Retina (tissue), 1 donor: ENCODE data around the gene RUSF1.
A peak's percentile ranks its signal among the peaks of the same experiment; 100 is the strongest.
"Not testable (repeated sequence)": the region's sequence is repeated elsewhere in the genome, so short reads cannot be mapped to it uniquely, and the experiment has no call there.

Source experiments
- DNase-seq: peaks from one replicate; pipeline ENCODE4 v3.0.0-alpha.2; 2016

RUSF1 gene

DNA sequence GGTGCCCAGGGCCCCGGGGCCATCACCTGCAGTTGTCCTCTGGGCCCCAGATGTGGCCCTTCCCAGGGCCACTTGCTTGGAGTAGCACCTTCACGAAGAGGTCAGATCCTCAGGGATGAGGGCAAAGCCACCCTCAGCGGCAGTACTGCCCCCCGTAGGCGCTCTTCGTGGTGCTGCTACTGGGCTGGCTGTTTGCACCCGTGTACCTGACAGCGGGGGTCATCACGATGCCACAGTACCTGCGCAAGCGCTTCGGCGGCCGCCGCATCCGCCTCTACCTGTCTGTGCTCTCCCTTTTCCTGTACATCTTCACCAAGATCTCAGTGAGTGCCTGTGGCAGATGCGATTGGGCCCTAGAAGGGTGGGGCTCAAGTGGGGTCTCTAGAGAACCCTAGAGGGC, 22.6 kb downstream of the RUSF1 start:
- no peak for DNase-seq

DNA sequence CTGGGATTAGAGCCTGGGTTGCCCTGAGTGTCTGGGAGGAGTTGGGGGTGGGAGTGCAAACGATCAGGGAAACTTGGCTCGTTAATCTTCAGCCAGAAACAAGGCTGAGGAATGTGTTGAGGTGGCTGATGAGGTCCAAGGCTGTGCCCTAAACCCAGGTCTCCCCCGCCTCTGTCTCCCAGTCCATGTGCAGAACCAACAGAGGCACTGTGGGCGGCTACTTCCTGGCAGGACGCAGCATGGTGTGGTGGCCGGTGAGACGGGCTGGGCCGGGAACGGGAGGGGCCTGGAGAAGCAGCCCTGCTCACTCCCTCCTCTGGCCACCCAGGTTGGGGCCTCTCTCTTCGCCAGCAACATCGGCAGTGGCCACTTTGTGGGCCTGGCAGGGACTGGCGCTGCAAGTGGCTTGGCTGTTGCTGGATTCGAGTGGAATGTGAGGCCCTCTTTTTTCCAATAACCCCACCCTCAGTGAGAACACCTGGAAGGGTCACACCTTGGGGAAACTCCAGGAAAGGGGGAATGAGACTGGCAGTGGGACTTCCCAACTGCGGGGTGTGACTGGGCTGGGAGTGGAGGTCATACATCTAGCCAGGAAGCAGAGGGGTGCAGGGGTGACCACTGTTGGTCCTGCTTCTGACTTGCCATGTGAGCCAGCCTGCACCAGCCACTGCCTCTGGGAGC, 23.6 kb downstream of the RUSF1 start:
- DNase-seq: no peak

DNA sequence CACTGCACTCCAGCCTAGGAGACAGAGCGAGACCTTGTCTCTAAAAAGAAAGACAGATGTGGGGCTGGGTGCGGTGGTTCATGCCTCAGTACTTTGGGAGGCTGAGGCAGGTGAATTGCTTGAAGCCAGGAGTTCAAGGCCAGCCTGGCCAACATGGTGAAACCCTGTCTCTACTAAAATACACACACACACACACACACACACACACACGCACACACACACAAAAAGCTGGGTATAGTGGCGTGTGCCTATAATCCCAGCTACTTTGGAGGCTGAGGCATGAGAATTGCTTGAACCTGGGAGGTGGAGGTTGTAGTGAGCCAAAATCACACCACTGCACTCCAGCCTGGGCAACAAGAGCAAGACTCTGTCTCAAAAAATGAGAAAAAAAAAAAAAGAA, 24.1 kb downstream of the RUSF1 start:
- DNase-seq: not testable (repeated sequence)

DNA sequence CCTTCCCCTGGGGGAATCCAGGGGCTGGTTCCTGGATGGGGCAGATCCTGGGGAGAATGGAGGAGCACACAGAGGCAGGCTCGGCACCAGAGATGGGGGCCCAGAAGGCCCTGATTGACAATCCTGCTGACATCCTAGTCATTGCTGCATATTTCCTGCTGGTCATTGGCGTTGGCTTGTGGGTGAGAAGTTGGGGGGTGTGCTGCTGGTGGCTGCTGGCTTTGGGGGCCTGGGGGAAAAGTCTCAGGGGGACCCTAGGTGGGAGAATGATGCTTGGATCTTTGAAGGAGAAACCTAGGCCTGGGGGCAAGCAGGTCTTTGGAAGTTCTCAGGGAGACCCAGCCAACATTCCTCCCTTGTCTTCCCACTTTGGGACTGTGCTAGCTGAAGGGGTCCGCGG, 25.1 kb downstream of the RUSF1 start, which contains the start of gene SLC5A2:
TSS of gene SLC5A2 (plus strand) at position 43 of the 400 bp plus-strand sequence. CDS start at position 57, 14 bp downstream.
- no peak for DNase-seq

DNA sequence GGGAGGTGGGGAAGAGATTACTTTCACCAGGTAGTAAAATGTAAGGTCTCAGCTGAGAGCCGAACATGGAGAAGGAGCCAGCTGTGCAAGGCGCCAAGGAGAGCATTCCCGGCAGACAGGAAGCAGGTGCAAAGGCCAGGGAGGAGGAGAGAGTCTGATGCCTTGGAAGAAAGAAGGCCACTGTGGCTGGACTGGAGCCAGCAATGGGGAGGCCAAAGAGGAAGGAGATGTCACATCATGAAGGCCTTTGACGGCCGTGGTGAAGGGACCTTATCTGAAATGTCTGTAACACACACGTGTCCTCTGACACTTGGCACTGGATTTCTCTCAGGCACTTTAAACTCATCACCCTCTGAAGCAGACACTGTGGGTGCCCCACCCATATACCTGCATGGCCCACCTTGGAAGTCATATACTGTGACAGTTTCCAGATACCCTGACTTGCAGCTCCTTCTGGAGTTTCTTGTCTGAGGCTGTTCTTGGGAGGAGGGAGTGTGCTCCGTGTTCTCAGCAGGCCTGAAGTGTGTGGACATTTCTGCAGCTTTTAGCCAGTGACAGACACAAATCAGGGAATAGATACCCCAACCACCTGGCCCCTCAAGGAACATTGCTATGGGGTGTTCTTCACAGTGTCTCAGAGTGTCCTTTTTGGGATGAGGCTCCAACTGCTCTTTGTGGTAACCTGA, 27.2 kb downstream of the RUSF1 start:
- no peak for DNase-seq

DNA sequence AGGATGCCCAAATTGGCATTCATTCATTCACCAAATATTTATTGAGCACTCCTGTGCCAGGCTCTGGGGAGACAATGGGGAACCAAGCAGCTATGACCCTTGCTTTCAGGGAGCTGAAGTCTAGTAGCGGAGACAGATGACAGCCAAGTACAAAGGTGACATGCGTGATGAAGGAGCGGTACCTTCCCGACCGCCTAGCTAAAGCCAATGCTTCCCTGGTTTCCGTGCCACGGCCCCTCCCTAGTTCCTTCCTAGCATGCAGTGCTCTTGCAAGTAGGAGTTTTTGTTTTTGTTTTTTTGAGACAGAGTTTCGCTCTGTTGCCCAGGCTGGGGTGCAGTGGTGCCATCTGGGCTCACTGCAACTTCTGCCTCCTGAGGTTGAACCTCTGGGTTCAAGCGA, 28.4 kb downstream of the RUSF1 start:
- no peak for DNase-seq

DNA sequence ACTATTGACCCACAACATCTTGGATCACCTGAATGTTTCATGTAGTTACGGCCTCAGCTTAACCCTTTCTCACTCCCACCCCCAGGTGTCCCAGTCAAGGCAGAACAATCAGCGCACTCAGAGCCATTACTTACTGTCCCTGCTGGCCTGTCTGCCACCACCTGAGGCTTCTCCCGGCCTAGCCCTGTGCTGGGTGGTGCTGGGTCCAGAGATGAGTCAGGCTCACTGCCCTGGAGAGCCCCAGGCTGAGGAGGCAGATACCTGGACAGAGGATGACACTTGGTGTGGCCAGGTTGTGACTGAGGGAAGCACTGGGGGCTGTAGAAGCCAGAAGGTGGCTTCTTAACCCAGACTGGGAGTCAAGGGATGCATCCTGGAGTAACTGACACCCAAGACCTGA, 29.2 kb downstream of the RUSF1 start:
- no peak for DNase-seq

DNA sequence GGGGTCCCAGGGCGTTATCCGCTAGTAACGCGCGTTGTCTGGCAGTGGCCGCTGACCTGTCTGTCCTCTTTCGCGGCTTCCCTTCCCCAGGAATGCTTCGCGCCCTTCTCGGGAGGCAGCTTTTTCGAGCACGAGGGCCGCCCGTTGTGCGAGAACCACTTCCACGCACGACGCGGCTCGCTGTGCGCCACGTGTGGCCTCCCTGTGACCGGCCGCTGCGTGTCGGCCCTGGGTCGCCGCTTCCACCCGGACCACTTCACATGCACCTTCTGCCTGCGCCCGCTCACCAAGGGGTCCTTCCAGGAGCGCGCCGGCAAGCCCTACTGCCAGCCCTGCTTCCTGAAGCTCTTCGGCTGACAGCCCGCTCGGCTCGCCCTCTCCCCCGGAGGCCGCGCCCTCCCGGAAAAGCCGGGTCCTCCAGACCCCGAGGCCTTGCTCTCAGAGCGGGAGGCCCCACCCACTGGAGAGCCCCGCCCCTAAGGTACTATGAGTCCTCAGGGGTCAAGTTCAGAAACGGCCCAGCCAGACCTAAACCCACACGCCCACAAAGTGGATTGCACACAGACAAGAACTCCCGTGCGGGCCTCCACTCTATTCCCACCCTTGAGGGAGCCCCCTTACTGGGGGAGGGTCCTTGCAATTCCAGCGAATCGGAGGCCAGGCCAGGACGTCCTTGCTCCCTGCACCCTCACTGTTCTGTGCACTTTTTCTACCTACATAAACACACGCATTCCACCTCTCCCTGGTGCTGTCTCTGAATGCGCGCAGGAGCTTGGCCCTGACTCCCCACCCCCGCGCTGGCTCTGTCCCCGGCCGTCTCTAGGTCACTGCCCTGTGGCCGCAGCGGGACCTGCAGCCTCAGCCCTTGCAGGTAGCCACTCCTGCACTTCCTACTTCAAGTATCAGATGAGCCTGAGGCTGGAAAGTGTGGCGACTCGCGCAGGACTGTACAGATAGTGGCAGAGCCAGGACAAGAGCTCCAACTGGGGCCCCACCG, 30.7 kb downstream of the RUSF1 start:
- DNase-seq: peak; percentile 73

DNA sequence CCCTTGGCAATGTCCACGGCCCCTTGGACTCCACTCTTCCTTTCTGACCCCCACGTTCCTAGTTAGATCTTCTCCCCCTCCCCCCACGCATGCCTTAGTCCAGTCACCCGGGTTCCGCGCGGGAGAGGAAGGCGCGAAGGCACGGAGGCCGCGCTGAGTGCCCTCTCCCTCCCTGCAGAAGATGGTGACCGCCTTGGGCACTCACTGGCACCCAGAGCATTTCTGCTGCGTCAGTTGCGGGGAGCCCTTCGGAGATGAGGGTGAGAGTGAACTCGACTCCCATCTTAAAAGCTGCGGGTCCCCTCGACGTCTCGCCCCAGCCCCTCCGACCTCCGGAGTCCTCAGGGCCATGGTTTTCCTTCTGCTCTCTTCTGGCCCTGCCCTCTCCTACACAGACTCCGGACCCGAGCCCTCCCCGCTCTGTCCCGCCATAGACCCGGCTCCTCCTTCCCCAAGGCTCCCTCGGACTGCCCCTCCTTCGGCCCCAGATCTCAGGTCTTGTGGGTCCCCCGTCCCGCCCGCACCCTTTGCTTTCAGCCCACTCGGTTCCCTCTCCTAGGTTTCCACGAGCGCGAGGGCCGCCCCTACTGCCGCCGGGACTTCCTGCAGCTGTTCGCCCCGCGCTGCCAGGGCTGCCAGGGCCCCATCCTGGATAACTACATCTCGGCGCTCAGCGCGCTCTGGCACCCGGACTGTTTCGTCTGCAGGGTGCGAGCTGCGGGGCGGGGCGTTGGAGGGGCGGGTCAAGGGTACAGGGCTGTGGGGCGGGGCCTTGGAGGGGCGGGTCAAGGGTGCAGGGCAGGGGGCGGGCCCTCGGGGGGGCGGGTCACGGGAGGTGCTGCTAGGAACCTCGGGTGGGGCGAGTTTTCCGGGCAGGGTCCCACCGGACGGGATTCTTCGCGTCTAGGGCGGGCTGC, 31.6 kb downstream of the RUSF1 start:
- peak; percentile 71 for DNase-seq

DNA sequence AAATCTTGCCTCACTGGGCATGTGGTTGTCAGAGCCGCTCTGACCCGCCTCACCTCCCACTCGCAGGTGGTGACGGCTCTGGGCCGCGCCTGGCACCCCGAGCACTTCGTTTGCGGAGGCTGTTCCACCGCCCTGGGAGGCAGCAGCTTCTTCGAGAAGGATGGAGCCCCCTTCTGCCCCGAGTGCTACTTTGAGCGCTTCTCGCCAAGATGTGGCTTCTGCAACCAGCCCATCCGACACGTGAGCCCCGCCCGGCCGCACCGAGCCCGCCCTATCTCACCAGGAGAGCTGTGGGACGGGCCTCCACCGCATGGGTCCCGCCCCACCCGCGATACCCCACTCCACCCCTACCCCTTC, 32.3 kb downstream of the RUSF1 start:
- DNase-seq: no peak

DNA sequence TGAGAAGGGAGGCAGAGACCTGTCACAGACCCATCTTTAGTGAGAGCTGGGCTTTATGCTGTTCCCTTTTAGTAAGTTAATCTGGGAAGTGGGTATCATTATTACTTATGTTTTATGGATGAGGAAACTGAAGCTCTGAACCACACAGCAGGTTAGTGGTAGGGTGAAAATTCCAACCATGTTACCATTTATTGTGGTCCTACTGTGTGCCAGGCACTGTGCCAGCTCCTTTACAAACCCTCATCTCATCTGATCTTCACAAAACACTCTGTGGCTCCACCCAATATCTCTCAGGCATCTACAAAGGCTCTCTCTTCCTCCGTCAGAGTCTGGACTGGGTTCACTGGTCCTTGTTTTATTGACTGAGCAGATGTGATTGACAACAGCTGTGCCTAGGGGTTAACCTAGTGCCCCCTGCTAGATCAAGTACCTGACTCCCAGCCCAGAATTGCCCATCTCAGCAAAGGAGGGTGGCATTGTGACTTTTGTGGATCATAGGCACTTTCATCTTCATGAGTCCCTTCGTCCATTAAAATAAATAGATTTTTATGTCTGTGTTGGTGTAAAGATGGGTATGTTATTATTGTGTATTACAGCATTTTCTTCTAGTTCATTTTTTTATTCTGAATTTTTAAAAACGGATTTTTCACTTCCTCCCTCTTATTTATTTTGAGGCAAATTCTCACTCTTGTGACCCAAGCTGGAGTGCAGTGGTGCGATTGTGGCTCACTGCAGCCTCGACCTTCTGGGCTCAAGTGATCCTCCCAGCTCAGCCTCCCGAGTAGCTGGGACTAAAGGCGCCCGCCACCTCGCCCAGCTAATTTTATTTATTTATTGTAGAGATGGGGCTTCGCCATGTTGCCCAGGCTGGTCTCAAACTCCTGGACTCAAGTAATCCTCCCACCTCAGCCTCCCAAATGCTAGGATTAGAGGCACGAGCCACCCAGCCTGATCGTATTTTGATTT, 33.1 kb downstream of the RUSF1 start:
- no peak for DNase-seq

DNA sequence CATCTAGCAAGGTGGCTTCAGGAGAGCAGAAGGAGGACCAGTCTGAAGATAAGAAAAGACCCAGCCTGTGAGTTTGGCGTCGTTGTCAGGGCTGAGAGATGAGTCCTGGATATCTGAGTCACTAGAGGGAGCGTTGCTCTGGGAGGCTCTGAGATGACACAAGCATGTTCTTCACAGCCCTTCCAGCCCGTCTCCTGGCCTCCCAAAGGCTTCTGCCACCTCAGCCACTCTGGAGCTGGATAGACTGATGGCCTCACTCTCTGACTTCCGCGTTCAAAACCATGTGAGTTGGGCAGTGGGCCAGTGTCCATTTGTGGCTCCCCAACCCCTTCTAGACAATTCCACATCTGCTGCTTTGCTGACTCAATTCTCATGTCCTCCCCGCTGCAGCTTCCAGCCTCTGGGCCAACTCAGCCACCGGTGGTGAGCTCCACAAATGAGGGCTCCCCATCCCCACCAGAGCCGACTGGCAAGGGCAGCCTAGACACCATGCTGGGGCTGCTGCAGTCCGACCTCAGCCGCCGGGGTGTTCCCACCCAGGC, 33.9 kb downstream of the RUSF1 start:
- no peak for DNase-seq

DNA sequence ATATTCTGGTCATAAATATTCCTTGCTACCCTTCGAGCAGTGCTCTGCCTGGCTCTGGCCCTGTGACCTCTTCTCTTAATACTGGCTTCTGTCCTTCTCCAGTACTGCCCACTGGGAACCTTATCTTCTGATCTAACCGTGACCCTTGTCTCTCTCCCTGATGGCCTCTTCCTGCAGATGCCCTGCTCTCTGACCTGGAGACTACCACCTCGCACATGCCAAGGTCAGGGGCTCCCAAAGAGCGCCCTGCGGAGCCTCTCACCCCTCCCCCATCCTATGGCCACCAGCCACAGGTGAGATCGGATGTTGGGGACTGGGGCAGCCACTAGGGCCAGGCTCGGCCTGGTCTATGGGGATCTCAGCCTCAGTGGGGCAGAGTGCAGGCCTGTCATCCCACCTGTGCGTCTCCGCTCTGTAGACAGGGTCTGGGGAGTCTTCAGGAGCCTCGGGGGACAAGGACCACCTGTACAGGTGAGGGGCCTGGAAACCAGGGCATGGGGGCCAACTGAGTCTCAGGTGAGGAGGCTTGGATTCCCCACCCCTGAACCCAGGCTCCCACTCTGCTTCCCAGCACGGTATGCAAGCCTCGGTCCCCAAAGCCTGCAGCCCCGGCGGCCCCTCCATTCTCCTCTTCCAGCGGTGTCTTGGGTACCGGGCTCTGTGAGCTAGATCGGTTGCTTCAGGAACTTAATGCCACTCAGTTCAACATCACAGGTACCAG, 34.8 kb downstream of the RUSF1 start:
- no peak for DNase-seq

DNA sequence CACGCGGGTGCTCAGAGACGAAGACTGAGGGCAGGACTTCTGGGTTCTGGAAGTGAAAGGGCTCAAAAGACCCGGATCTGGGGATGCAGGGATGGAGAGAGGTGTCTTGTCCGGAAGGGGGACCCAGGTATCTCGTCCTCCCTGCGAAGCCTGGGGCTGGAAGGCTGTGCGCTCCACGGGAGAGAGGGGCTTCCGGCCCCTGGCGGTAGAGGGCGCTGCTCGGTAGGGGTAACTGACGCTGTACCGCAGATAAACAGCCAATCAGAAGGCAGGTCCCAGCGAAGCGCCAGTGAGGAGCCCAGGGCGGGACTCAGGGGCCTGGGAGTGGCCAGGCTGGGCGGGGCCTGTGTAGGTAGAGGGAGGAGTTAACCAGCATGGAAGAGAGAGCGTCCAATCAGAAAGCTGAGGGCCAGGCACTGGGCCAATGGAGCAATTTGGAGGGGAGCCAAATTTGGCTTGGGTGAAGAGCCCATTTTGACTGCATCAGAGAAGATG, 35.4 kb downstream of the RUSF1 start:
- no peak for DNase-seq

DNA sequence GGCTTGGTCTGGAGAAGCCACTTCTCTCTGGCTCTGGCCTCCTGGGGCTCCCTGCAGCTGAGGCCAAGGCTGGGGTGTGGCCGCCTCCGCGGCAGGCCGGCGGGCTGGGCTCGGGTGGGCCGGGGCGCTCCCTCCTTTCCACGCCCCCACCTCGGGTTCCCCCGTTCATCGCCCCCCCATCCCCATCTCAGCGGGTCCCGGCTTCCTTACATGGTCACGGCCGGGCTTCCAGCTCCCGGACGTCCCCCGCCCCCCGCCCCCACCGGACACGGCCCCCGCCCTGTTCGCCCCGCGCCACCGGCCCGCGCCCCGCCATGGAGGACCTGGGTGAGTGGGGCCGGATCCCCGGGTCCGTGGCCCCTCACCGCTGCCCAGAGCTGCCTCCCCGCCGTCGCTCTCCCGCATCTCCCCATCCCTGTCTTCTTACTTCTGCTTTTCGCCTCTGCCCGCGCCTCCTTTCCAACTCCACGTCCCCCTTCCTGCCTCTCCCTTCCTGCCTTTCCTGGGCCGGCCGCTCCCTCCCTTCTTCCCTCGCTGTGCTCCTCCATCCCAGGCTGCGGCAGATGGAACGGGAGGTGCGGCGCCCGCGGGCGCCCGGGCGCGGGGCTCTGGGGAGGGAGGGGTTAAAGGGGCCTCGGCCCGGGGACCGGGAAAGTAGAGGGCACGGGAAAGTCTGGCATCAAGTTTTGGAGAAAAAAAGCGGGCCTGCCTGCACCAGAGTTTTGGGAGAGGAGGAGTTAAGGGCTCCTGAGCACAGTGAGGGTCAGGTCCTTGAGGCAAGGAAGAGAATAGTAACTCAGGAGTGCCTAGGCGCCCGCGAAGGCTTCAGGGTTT, 36.1 kb downstream of the RUSF1 start, which contains the start of gene TGFB1I1:
TSS of gene TGFB1I1 (plus strand) at position 278 of the 834 bp plus-strand sequence. CDS start at position 315, 37 bp downstream.
- DNase-seq: no peak

DNA sequence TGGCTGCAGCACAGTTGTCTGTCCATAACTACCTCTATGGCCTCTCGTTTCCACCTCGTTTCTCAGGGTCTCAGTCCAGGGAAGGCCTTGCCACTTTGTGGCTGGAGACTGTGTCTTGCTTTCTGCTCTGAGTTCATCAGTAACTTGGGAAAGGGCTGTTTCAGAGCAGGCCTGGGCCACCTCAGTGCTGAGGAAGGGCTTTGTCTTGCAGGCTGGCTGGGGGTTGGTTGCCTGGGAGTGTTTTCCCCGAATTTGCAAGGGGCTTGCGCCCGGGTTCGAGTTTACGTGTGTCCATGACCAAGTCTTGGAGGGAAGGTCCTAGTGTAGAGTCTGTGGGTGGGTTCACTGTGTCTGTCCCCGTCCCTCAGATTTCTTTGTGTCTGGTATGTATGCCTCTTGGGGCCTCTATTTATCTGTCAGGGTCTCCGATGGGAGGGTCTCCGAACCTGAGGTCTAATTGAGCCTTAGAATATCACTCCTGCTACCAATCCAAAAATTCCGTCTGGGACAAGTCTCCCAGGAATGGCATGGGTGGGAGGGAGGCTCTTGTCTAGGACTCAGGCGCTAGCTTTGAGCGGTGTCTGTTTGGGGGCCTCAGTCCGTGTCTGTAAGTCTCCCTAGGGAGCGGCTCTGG, 36.8 kb downstream of the RUSF1 start:
- DNase-seq: peak; percentile 58

DNA sequence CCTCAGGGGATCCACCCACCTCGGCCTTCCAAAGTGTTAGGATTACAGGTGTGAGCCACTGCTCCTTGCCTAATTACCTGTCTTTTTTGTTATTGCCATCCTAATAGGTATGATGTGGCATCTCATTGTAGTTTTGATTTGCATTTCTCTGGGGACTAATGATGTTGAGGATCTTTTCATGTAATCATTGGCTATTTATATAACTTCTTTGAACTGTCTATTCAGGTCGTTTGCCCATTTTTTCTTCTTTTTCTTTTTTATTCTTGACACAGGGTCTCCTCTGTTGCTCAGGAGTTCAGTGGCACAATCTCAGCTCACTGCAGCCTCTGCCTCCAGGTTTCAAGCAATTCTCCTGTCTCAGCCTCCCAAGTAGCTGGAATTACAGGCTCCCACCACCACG, 37.6 kb downstream of the RUSF1 start:
- DNase-seq: no peak

DNA sequence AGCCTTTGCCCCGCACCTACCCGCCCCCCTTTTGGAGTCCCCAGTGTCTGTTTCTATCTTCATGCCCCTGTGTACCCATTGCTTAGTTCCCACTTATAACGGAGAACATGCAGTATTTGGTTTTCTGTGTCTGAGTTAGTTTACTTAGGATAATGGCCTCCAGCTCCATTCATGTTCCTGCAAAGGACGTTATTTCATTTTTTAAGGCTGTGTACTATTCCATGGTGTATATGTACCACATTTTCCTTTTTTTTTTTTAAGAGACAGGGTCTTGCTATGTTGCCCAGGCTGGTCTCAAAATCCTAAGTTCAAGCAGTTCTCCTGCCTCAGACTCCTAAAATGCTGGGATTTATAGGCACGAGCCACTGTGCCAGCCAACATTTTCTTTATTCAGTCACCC, 40.3 kb downstream of the RUSF1 start:
- DNase-seq: no peak
